HG03108 (cell line): Measurements from ENCODE around the gene NLN.
"Not testable (repeated sequence)": the region's sequence is repeated elsewhere in the genome, so short reads cannot be mapped to it uniquely, and the experiment has no call there.

Experiments used
- ATAC-seq: cut with Tn5 transposase; IDR thresholded peaks from one replicate; pipeline ENCODE4 v1.9.1; 2021; ENCODE audit warnings: moderate library complexity; ENCODE audit not compliant: unreplicated experiment

NLN gene

GRCh38 chr5:65769539-65769938 lies 47.5 kb downstream of the NLN start:
- no peak for ATAC-seq

DNA sequence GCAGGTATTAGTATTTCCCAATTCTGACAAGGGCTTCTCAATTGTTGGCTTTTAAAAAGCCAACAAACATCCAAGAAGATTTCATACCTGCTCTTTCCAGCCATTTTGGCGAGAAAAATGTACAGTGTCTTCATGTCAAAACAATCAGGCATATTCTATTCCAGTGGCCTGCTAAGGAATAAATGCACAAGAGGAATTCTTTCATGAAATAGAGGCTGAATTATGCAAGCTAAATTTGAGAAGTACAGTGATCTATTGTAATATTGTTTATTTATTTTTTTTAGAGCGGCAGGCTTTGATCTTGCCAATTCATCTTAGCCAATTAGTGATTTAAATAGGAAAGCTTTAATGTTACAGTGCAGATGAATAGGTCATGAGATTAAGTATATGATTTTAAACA lies 49.3 kb downstream of the NLN start:
- ATAC-seq: no peak

GRCh38 chr5:65772963-65773362 lies 51.0 kb downstream of the NLN start:
- not testable (repeated sequence) for ATAC-seq

GRCh38 chr5:65774346-65774745 lies 52.3 kb downstream of the NLN start:
- ATAC-seq: no peak

DNA sequence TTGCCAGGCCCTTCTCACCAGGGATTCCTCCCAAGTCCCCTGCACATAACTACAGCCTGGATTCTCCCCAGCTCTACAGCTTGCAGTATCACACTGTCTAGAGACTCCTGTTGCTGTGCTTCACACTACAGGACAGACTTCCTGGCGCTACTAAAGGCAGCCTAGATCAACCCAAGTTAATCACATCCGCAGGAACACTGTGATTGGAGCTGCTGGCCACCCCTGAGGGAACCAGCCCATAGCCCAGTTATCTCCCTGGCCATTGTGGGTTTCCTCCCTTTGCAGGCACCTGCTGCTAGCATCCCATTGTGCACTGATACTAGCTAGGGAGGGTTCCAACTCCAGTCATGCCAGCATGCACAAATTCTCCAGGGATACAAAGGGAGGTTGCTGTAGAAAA lies 53.5 kb downstream of the NLN start:
- ATAC-seq: no peak

DNA sequence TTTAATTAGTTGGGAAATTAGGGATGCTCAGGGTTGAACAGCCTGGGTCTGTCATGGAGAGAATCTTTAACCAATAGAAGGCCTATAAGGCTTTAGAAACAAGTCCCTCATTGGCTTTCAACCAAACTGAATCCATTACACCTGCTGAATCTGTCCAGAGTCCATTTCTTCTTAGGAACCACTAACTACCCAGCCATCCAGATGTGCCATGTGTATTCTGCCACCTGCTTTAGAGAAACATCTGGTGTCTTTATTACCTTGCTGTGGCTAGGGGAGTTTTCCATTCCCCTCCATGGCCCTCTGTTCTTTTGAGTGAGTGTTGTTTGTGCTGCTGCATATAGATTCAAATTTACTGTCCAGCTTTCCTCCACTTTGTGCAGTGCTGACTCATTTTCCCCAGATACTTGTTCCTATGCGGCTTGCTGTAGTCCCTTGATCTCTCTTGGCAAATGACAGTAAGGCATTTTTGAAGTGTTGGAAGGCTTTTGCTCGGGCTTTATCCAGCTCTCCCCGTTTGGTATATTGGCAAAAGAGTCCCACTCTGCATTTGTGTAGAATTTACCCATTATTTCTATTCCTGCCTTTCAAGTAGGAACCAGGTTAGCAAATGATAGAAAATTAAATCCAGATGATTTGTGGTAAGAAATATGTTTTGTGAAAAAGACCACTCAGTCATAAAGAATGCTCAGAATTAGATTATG lies 54.6 kb downstream of the NLN start:
- ATAC-seq: no peak

DNA sequence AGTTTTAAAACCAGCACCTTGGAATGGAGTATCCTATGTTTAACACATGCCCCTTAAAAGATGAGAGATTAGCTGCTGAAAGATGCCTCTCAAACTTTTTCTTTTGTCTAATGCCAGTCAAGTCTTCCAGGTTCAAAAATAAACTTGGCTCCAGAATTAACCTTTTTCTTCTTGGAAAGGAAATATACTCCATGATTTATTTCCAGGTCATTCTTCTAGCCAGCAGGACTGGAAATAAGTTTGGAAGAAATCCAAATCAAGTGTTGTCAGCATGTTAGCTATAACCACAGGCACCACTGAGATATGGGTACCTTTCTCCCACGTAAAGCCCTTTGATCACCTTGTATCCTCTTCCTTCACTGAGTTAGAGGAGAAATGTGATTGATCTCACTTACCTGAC lies 56.1 kb downstream of the NLN start:
- ATAC-seq: no peak

DNA sequence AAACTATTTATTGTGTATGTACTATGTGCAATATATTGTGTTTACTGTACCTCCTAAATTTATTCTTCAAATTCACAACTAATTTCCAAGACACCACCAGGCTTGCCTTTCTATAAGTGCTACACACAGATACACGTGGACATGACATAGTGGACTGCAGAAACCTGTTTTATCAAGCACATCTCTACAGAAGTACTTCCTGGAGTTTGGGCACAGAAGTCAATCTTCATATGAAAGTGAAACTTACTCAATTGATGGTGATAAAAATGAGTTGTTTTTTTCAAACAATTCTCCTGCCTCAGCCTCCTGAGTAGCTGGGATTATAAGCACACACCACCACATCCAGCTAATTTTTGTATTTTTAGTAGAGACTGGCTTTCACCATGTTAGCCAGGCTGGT lies 57.6 kb downstream of the NLN start:
- ATAC-seq: peak; percentile 66

DNA sequence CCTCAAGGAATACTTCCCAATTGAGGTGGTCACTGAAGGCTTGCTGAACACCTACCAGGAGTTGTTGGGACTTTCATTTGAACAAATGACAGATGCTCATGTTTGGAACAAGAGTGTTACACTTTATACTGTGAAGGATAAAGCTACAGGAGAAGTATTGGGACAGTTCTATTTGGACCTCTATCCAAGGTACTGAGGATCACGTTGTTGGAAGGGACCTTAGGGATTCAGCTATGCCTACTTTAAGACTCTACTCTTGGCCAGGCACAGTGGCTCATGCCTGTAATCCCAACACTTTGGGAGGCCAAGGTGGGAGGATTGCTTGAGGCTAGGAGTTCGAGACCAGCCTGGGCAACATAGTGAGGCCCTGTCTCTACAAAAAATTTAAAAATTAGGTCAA lies 66.3 kb downstream of the NLN start:
- not testable (repeated sequence) for ATAC-seq

GRCh38 chr5:65790371-65791163 lies 68.6 kb downstream of the NLN start:
- no peak for ATAC-seq

DNA sequence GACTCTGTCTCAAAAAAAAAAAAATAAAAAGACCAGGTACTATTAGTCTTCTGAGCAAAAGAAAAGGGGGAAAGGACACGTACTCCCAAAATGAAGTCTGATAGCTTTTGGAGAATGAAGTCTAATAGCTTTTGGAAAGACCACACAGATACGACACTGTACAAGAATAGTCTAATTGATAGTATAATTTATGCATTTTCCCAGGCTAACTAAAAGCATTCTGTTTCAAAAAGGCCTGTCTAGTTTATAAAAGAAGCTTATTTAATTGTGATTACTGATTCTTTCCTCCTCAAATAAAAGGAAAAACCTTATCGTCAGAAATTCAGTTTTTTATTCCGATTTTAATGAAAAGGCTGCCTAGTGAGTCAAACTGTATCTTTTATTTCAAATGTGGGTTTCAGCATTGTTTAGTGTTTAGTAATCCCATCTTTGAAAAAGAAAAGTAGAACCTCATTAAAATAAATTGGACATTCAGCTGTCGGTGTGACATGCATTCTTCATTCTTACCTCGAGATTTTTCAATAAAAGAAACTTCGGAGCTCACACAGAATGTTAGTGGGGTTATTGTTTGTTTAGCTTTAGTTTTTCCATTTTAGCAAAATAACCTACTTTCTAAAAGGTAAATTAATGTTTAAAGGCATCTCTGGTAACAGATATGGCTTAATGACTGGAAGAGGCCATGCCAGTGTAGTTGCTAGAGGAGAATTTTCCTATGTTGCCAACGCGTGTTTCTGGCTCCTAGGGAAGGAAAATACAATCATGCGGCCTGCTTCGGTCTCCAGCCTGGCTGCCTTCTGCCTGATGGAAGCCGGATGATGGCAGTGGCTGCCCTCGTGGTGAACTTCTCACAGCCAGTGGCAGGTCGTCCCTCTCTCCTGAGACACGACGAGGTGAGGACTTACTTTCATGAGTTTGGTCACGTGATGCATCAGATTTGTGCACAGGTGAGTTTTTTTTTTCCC lies 70.0 kb downstream of the NLN start:
- no peak for ATAC-seq

- ATAC-seq: no peak
Observed at GRCh38 chr5:65796269-65796668, 74.3 kb downstream of the NLN start.

GRCh38 chr5:65796751-65797316 lies 74.8 kb downstream of the NLN start:
- no peak for ATAC-seq

DNA sequence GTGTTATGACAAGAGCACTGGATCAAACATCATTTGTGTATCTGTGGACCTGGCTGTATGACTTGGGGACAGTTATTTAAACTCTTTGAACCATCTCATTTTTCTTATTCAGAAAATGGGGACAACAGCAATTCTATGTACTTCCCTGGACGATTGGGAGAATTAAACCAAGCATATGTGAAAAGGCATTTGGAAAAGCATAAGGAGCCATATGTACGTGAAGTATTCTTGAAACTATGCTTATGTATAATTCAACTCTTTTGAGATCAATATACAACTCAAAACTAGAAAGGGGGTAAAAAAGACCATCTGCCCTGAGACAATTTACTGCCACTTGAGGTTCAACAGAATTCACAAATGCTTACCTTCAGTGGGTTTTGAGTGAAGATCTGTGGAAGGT lies 75.5 kb downstream of the NLN start:
- ATAC-seq: no peak

GRCh38 chr5:65799857-65800256 lies 77.9 kb downstream of the NLN start:
- no peak for ATAC-seq

- ATAC-seq: no peak
Observed at GRCh38 chr5:65800775-65801174, 78.8 kb downstream of the NLN start.

- no peak for ATAC-seq
Observed at GRCh38 chr5:65801352-65801783, 79.4 kb downstream of the NLN start.

GRCh38 chr5:65802080-65802479 lies 80.1 kb downstream of the NLN start:
- no peak for ATAC-seq

GRCh38 chr5:65802820-65803219 lies 80.8 kb downstream of the NLN start:
- ATAC-seq: no peak

DNA sequence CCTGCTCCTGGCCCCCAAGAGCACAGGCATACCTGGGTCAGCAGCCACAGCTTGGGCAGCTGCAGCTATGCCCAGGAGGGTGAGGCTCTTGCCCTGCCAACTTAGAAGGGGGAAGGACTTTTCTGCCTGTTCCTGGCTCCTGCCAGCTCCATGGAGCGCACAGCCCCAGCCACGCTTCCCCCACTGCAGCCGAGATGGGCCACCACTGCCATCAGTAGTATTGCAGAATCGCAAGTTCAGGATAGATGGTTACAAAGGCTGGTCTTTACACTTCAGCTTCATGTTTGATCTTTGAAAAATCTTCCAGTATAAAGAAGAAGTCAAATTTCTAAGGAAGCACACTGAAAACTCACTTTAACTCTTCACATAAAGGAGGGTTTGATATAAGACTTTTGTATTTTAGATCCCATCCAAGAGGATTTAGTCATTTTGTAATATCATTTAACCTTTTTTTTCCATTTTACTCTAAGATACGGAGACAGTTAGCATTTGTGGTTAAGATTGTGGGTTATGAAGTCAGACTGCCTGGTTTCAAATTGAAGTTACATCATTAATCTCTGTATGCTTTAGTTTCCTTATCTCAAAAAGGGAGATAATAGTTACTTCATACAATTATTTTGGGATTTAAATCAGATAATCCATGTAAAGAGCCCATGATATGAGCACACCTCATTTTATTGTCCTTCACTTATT lies 81.8 kb downstream of the NLN start:
- ATAC-seq: no peak
